ENCODE data around the gene SLC25A21.

SLC25A21 gene

DNA sequence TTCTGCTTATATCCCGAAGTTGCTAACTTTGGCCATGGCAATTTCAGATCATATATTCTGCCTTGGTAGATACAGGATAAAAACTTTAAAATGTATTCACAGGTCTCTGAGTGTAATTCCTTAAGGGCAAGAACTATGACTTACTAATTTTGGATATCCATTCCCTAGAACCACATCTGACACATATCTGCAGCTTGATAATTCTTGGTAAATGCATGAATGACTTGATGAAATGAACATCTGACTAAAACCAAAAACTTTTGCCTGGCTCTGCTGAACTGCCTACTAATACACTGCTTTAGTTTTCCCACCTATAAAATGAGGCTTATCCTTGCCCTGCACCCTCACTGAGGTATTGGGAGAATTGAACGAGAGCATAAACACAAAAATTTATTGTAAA, 32.2 kb downstream of the SLC25A21 start:
- no peak for DNase-seq

GRCh38 chr14:37139710-37140109, 32.7 kb downstream of the SLC25A21 start:
- no peak for DNase-seq

GRCh38 chr14:37138898-37139297, 33.5 kb downstream of the SLC25A21 start:
- DNase-seq: no peak

DNA sequence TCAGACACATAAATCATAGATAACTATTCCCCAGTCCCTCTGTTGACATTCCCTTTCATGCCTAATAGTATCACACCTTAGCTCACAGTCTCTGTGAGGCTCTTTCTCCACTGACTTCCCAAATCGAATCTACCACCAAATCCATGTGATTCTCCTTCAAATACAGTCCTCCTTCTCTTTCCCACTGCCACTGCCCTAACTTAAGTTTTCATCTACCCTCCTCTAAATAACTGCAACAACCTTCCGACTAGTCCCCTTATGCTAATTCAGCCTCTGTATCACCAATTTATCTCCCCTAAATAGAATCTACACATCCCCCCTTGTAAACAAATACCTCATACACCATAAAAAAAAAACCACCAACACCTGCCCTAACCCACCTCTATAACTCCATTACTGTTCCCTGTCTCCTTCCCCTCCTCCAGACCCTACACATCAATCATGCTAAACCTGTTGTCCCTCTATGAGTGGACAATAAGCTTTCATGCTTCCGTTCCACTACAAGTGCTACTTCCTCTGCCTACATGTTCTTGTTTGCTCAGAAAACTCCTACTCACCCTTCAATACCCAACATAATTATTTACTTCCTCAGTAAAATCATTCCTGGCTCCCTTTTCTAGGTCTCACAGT, 39.0 kb downstream of the SLC25A21 start:
- DNase-seq: no peak

DNA sequence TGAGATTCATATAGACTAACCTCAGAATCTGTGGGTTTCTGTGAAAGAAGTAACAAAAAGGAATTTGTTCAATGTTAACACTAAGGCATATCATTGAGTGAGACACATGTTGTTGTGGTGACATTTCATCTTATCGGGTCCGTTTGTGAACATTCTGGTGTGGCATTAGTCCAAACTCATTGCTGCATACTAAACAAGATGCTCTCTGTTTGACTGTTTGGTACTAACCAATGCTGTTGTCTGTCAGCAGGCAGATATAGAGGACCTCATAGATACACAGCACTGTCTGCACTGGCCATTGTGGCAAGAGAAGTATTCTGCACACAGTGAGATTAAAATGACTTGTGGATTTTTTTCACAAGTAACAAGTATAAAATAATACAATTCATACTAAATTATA, 41.2 kb downstream of the SLC25A21 start:
- no peak for DNase-seq

DNA sequence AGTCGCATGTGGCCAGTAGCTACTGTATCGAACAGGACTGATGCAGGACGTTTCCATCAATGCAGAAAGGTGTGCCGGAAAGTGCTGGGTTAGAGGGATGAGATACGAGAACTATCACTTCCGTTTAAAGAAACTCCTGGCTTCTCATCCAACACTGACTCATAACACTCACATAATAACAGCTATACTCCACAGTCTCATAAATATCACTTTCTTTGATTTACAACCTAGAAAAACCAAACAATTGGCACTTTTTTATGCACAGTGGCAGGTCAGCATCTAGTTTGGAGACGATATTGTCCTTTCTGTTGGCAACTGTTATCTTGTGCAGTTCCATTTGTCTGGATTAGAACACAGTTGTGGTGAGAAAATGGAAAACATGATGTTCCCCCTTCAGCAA, 43.4 kb downstream of the SLC25A21 start:
- DNase-seq: no peak

DNA sequence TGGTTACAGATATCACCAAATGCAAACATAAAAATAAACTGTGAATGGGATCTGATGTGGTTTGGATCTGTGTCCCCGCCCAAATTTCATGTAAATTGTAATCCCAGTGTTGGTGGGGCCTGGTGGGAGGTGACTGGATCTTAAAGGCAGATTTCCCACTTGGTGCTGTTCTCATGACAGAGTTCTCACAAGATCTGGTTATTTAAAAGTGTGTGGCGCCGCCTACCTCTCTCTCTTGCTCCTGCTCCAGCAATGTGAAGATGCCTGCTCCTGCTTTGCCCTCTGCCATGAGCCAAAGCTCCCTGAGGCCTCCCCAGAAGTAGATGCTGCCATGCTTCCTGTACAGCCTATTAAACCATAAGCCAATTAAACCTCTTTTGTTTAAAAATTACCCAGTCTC, 47.8 kb downstream of the SLC25A21 start:
- DNase-seq: no peak

DNA sequence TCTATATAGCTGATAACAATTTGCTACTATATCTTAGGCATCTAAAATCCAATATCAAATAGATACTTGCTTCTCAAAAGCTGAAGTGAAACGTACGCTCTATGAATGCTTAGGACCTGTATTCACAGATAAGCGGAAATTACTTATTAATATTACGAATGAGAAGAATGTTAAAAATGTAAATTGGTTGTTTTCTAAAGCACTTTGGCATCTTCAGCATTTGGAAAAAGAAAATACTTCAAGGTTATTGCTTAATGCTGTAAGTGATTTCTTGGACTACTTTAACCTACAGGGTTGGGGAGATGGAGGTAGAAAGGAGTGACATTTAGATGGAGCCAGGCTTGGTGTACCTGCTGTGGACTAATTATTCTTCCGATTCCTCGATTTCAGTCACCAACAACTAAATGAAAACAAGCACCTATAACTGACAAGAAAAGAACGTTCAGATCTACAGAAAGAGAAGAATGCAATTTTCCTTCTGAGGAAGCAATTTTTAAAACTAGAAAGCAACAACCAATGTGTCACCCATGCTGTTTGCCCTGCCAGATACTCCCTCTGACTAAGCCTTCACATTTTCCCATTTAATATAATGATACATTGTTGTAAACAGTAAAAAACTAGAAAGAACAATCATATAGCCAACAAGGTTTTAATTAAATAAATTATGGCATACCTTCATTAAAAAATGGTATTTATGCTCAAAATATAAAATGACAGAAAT, 49.3 kb downstream of the SLC25A21 start:
- DNase-seq: no peak

DNA sequence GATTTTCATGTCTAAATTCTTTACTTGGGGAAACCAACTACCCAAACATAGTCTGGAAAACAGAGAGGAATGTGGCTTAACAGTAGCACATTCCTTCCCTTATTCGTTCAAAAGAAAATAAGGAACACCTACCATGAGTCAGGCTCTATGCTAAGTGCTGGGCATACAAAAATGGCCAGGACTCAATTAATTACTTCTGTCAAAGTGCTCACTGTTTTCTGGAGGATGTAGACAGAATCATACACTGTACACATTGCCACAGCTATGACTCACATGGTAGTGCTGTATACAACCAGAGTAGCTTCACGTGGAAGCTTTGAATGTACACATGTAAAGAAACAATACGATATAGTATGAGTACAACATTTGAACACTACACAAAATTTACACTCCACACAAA, 50.1 kb downstream of the SLC25A21 start:
- DNase-seq: no peak

DNA sequence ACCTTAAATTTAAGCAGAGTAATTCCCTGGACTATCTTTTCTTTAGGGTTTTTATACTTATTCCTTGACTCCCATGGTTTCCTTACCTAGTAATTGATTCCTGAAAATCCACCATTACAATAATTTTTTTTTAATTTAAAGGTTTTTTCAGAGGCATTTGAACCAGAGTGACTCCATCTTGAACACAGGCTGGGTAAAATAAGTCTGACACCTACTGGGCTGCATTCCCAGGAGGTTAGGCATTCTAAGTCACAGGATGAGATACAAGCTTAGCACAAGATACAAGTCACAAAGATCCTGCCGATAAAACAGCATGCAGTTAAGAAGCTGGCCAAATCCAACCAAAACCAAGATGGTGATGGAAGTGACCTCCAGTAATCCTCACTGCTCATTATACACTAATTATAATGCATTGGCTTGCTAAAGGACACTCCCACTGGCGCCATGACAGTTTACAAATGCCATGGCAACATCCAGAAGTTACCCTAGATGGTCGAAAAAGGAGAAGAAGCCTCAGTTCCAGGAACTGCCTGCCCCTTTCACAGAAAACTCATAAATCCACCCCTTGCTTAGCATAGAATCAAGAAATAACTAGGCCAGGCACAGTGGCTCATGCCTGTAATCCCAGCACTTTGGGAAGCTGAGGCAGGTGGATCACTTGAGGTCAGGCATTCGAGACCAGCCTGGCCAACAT, 53.6 kb downstream of the SLC25A21 start:
- DNase-seq: no peak

- DNase-seq: no peak
These were observed 55.2 kb downstream of the SLC25A21 start for GRCh38 chr14:37116933-37117849.

DNA sequence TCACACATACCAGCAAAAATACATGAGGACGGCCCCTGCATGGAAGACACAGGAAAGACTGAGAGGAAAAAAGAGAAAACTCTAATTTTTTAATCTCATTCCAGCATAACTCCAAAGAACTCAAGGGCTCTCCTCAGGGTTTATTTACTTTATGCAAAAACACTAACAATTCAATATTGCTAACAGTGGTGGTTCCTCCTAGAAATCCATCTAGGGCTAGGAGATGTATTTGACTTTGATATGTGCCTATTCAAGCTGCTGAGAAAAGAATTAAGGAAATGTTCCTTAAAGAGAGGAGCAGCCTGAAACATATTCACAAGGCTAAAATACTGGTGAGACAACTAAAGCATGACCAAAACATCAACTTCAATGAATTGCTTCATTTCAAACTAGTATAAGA, 57.0 kb downstream of the SLC25A21 start:
- no peak for DNase-seq

GRCh38 chr14:37114559-37114958, 57.8 kb downstream of the SLC25A21 start:
- DNase-seq: no peak

- DNase-seq: no peak
These were observed 58.4 kb downstream of the SLC25A21 start for GRCh38 chr14:37114002-37114401.

DNA sequence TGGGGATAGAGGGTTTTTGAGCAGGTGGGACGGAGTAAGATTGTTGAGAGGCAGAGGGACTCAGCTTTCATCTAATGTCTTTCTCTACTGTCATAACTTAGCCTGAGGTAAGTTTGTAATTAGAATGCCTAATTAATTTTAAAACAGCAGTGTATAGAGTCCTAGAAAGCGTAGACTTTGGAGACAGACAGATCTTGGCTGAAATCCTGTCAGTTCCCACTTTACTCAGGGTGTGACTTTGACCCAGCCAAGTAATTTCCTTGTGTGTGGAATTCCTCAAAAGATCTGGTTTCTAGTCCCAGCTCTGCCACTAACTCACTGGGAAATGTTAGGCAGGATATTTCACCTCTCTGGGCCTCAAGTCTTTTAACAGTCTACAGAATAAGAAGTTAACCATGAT, 74.3 kb downstream of the SLC25A21 start:
- DNase-seq: no peak

GRCh38 chr14:37094502-37094901, 77.9 kb downstream of the SLC25A21 start:
- no peak for DNase-seq

DNA sequence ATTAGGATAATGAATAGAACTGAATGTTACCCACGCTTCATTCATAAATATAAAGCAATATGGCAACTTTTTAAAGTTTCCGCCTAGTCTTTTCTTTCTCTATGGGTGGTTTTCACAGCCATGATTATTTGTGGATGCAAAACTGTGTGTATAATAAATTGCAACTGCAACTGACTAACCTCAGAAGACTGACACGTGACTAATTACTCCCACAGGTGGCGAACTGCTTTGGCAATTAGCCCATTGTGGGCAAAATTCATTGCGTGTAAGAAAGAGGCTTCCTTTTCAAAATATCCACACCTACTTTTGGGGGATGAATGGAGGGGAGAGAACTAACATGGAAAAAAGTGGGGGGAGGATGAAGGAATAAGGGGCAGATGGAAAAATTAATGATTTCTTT, 79.0 kb downstream of the SLC25A21 start:
- DNase-seq: no peak

- no peak for DNase-seq
These were observed 80.8 kb downstream of the SLC25A21 start for GRCh38 chr14:37091651-37092050.

- DNase-seq: peak; percentile 6
These were observed 82.4 kb downstream of the SLC25A21 start for GRCh38 chr14:37090026-37090425.

DNA sequence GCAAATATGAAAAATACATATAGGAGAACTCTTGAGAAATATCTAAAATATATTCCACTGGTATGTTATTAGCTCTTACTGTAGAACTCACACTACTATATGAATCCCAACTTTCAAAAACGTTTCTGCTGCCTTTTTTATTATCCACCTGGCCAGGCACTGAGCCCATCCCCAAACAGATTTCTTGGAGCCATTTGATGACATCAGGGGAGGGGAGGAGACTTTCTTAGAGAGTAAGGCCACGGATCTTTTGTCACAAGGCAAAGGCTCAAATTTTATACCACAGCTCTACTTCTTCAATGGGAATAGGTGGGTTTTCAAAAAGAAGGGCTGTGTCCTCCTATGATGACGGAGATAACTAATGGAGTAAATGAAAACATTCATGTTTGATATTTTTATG, 83.0 kb downstream of the SLC25A21 start:
- no peak for DNase-seq

GRCh38 chr14:37088356-37089215, 83.8 kb downstream of the SLC25A21 start:
- no peak for DNase-seq

DNA sequence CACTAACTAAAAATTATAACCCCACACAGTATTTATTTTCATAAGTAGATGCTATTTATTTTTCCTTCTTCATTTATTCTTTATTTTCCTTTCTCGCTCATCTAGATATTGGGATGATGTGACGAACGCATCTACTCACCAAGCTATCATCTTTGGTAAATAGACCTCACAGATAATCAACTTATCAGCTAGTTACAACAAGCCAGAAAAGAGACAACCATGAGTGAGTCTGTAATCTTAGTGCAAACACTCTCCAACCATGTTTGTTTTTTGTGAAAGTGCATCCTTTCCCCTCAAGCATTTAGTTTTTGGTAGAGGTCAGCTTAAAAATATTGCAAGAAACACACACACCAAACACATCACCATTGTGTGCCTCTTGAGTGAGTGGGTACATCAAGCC, 84.9 kb downstream of the SLC25A21 start:
- DNase-seq: no peak
